ENCODE results near the gene PDIA6.

The PDIA6 gene

DNA sequence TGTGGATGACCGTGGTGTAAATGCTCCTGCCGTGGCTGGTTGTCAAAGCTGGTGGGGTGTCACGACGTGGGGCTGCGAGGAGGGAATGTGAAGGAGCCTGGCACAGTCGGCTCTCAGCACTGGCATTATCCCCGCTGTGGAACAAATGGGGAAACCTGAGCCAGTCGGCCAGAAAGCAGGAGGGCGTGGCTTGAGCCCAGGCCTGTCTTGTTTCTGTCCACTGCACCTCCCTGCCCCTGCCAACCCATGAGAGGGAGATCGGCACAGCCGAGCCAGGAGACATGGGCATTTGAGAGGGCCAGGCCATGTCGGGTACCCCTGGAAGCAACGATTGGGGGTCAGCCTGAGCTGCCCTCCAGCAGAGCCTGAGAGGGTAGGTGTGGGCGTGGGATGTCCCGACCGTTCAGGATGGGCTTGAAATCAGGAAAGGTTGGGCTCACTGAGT, 44.5 kb downstream of the PDIA6 start:
- Histone ChIP-seq H3K27me3 (ENCODE audit: control insufficient read depth in 3 of 3, insufficient read depth in 3 of 3, low read depth in 1 of 3, low read length in 3 of 3) (peaks cover 0 to 7% (median 0%) of the 10 kb centered on the region in 3 experiments), H3K14ac (ENCODE audit: low read length) (no peak overlapping the region), H3K23ac (ENCODE audit: low read depth, low read length, poor library complexity) (no peak overlapping the region), H3K4me3 (ENCODE audit: low read length in 2 of 2) (no peak overlapping the region), H2BK15ac (ENCODE audit: low read length) (no peak overlapping the region), H3K36me3 (replicated peaks in 1 of 2; ENCODE audit: control insufficient read depth in 2 of 2, insufficient read depth in 2 of 2, low read length in 2 of 2) (no peaks in the 10 kb centered on the region), H3K9me3 (replicated peaks in 1 of 2; ENCODE audit: control insufficient read depth in 2 of 2, insufficient read depth in 1 of 2, low read depth in 1 of 2, low read length in 2 of 2) (no peaks in the 10 kb centered on the region), H3K9ac (ENCODE audit: low read depth, low read length, poor library complexity) (peak overlapping the region; percentile 30), H2AFZ (ENCODE audit: low read length) (no peak overlapping the region), H3K27ac (replicated peaks; ENCODE audit: low read length) (no peak overlapping the region), H3K18ac (ENCODE audit: low read length) (peak overlapping the region; percentile 57), H3K4ac (ENCODE audit: low read length) (no peak overlapping the region), H2BK12ac (ENCODE audit: low read length) (no peak overlapping the region), H2BK5ac (ENCODE audit: low read length) (peak overlapping the region; percentile 83), H3K79me1 (ENCODE audit: low read depth, low read length) (no peaks in the 10 kb centered on the region), H4K91ac (ENCODE audit: low read depth, low read length, poor library complexity) (no peak overlapping the region), H3K4me2 (ENCODE audit: insufficient read depth, low read length, poor library complexity, severe bottlenecking) (no peak overlapping the region), H3K4me1 (ENCODE audit: control insufficient read depth in 2 of 2, insufficient read depth in 1 of 2, low read depth in 1 of 2, low read length in 2 of 2) (peaks cover 6 to 10% of the 10 kb centered on the region in 2 donors), H2BK120ac (ENCODE audit: low read depth, low read length) (no peak overlapping the region), H2AK5ac (ENCODE audit: low read depth, low read length) (no peak overlapping the region), H4K8ac (ENCODE audit: low read depth, low read length) (no peak overlapping the region)
- no peak for DNase-seq (ENCODE audit: low spot score)
- no CpG with 5 or more reads among the region's 16 CpGs for WGBS, 2 donors (ENCODE audit: extremely low coverage in 2 of 2, insufficient read length in 2 of 2, insufficient replicate concordance in 1 of 2)

DNA sequence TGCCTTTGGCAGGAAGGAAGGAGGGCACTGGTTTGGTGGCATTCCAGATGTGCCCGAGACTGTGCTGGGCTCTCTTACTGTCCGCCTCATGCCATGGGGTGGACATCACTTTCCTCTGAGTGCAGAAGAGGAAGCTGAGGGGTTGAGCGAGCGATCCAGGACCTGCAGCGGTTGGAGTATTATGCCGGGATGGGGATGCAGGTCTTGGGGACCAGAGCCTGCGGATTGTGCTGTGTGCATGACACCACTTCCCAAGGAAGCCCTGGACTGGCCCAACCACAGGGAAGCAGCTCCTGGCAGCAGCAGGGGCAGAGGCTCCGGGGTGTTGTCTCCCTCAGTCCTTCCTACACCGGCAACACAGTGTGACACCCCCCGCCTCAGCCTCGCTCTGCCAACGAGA, 46.7 kb downstream of the PDIA6 start:
- WGBS, 2 donors (ENCODE audit: extremely low coverage in 2 of 2, insufficient read length in 2 of 2, insufficient replicate concordance in 1 of 2): no CpG with 5 or more reads among the region's 12 CpGs
- Histone ChIP-seq H3K9ac (ENCODE audit: low read depth, low read length, poor library complexity) (no peak overlapping the region), H2BK5ac (ENCODE audit: low read length) (no peak overlapping the region), H2AK5ac (ENCODE audit: low read depth, low read length) (no peak overlapping the region), H3K36me3 (replicated peaks in 1 of 2; ENCODE audit: control insufficient read depth in 2 of 2, insufficient read depth in 2 of 2, low read length in 2 of 2) (no peaks in the 10 kb centered on the region), H3K4me3 (ENCODE audit: low read length in 2 of 2) (no peak overlapping the region), H3K14ac (ENCODE audit: low read length) (peak overlapping the region; percentile 87), H3K18ac (ENCODE audit: low read length) (peak overlapping the region; percentile 33), H3K4me1 (ENCODE audit: control insufficient read depth in 2 of 2, insufficient read depth in 1 of 2, low read depth in 1 of 2, low read length in 2 of 2) (peaks cover 12 to 15% of the 10 kb centered on the region in 2 donors), H3K23ac (ENCODE audit: low read depth, low read length, poor library complexity) (no peak overlapping the region), H3K4me2 (ENCODE audit: insufficient read depth, low read length, poor library complexity, severe bottlenecking) (no peak overlapping the region), H2AFZ (ENCODE audit: low read length) (no peak overlapping the region), H3K9me3 (replicated peaks in 1 of 2; ENCODE audit: control insufficient read depth in 2 of 2, insufficient read depth in 1 of 2, low read depth in 1 of 2, low read length in 2 of 2) (no peaks in the 10 kb centered on the region), H3K27ac (replicated peaks; ENCODE audit: low read length) (no peak overlapping the region), H3K27me3 (ENCODE audit: control insufficient read depth in 3 of 3, insufficient read depth in 3 of 3, low read depth in 1 of 3, low read length in 3 of 3) (peaks cover 0 to 11% (median 0%) of the 10 kb centered on the region in 3 experiments), H3K79me1 (ENCODE audit: low read depth, low read length) (no peaks in the 10 kb centered on the region), H4K8ac (ENCODE audit: low read depth, low read length) (no peak overlapping the region), H2BK15ac (ENCODE audit: low read length) (no peak overlapping the region), H2BK12ac (ENCODE audit: low read length) (no peak overlapping the region), H2BK120ac (ENCODE audit: low read depth, low read length) (no peak overlapping the region), H3K4ac (ENCODE audit: low read length) (no peak overlapping the region), H4K91ac (ENCODE audit: low read depth, low read length, poor library complexity) (no peak overlapping the region)
- no peak for DNase-seq (ENCODE audit: low spot score)

DNA sequence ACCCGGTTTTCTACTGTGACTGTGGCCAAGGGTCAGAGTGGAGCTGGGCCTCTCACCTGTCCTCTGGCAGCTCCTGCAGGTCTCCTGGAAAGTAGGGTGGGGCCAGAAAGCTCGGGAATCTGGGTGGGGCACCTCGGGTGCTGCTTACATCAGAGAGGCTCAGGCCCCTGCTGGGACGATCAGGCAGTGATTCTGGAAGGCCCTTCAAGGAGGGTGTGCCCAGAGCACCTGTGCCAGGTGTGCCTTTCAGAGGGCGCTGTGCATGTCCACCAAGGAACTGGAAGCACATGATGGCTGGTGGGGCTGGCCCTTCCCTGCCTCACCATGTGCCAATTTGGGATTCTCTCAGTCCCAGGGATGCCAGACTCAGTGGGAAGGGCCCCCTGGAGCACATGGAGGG, 47.1 kb downstream of the PDIA6 start:
- no peak overlapping the region for H3K14ac ChIP-seq (ENCODE audit: low read length)
- no peak overlapping the region for H4K91ac ChIP-seq (ENCODE audit: low read depth, low read length, poor library complexity)
- no peak overlapping the region for H2BK5ac ChIP-seq (ENCODE audit: low read length)
- no peak overlapping the region for H3K27ac ChIP-seq (replicated peaks; ENCODE audit: low read length)
- no peak overlapping the region for H2BK120ac ChIP-seq (ENCODE audit: low read depth, low read length)
- no peak overlapping the region for H2BK15ac ChIP-seq (ENCODE audit: low read length)
- H3K4me3 ChIP-seq (ENCODE audit: low read length in 2 of 2): peak overlapping the region in 1 of 2 donors; percentile 39
- no peaks in the 10 kb centered on the region for H3K79me1 ChIP-seq (ENCODE audit: low read depth, low read length)
- H3K27me3 ChIP-seq (ENCODE audit: control insufficient read depth in 3 of 3, insufficient read depth in 3 of 3, low read depth in 1 of 3, low read length in 3 of 3): peaks cover 0 to 11% (median 0%) of the 10 kb centered on the region in 3 experiments
- peak overlapping the region; percentile 14 for H2AK5ac ChIP-seq (ENCODE audit: low read depth, low read length)
- no peaks in the 10 kb centered on the region for H3K36me3 ChIP-seq (replicated peaks in 1 of 2; ENCODE audit: control insufficient read depth in 2 of 2, insufficient read depth in 2 of 2, low read length in 2 of 2)
- no peak overlapping the region for H3K18ac ChIP-seq (ENCODE audit: low read length)
- no peak overlapping the region for H3K23ac ChIP-seq (ENCODE audit: low read depth, low read length, poor library complexity)
- DNase-seq (ENCODE audit: low spot score): no peak
- WGBS, 2 donors (ENCODE audit: extremely low coverage in 2 of 2, insufficient read length in 2 of 2, insufficient replicate concordance in 1 of 2): no CpG with 5 or more reads among the region's 5 CpGs
- H2BK12ac ChIP-seq (ENCODE audit: low read length): no peak overlapping the region
- H3K4me2 ChIP-seq (ENCODE audit: insufficient read depth, low read length, poor library complexity, severe bottlenecking): no peak overlapping the region
- peaks cover 0 to 2% of the 10 kb centered on the region in 2 donors for H3K9me3 ChIP-seq (replicated peaks in 1 of 2; ENCODE audit: control insufficient read depth in 2 of 2, insufficient read depth in 1 of 2, low read depth in 1 of 2, low read length in 2 of 2)
- H2AFZ ChIP-seq (ENCODE audit: low read length): no peak overlapping the region
- peaks cover 12 to 15% of the 10 kb centered on the region in 2 donors for H3K4me1 ChIP-seq (ENCODE audit: control insufficient read depth in 2 of 2, insufficient read depth in 1 of 2, low read depth in 1 of 2, low read length in 2 of 2)
- no peak overlapping the region for H3K9ac ChIP-seq (ENCODE audit: low read depth, low read length, poor library complexity)
- H3K4ac ChIP-seq (ENCODE audit: low read length): no peak overlapping the region
- H4K8ac ChIP-seq (ENCODE audit: low read depth, low read length): no peak overlapping the region

DNA sequence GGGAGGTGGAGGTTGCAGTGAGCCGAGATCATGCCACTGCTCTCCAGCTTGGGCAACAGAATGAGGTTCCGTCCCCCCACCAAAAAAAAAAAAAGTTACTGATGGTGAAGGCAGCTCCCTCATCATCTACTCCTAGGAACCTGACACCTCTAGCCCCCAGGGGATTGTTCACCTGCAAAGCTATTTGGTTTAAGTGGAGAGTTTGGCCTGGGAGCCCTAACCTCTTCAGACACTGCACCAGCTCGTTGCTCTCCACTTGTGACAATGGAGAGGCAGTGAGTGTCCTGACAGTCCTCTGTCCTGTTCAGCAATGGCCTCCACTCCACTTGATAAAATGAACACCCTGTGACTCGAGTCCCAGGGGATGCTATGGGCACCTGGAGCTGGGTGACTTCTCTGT, 47.7 kb downstream of the PDIA6 start:
- H3K4me3 ChIP-seq (ENCODE audit: low read length in 2 of 2): no peak overlapping the region

More for the DNA sequence above, 47.7 kb downstream of the PDIA6 start:
- Histone ChIP-seq H2BK15ac (ENCODE audit: low read length) (no peak overlapping the region), H4K91ac (ENCODE audit: low read depth, low read length, poor library complexity) (no peak overlapping the region), H2BK12ac (ENCODE audit: low read length) (no peak overlapping the region), H3K9ac (ENCODE audit: low read depth, low read length, poor library complexity) (no peak overlapping the region), H3K9me3 (replicated peaks in 1 of 2; ENCODE audit: control insufficient read depth in 2 of 2, insufficient read depth in 1 of 2, low read depth in 1 of 2, low read length in 2 of 2) (peaks cover 0 to 2% of the 10 kb centered on the region in 2 donors), H2BK120ac (ENCODE audit: low read depth, low read length) (no peak overlapping the region), H3K79me1 (ENCODE audit: low read depth, low read length) (no peaks in the 10 kb centered on the region), H2BK5ac (ENCODE audit: low read length) (no peak overlapping the region), H3K36me3 (replicated peaks in 1 of 2; ENCODE audit: control insufficient read depth in 2 of 2, insufficient read depth in 2 of 2, low read length in 2 of 2) (no peaks in the 10 kb centered on the region), H4K8ac (ENCODE audit: low read depth, low read length) (no peak overlapping the region), H3K14ac (ENCODE audit: low read length) (no peak overlapping the region), H2AFZ (ENCODE audit: low read length) (no peak overlapping the region), H3K27ac (replicated peaks; ENCODE audit: low read length) (no peak overlapping the region), H3K4me2 (ENCODE audit: insufficient read depth, low read length, poor library complexity, severe bottlenecking) (no peak overlapping the region), H3K4ac (ENCODE audit: low read length) (no peak overlapping the region), H3K18ac (ENCODE audit: low read length) (no peak overlapping the region), H3K23ac (ENCODE audit: low read depth, low read length, poor library complexity) (no peak overlapping the region), H3K27me3 (ENCODE audit: control insufficient read depth in 3 of 3, insufficient read depth in 3 of 3, low read depth in 1 of 3, low read length in 3 of 3) (peaks cover 0 to 11% (median 0%) of the 10 kb centered on the region in 3 experiments), H3K4me1 (ENCODE audit: control insufficient read depth in 2 of 2, insufficient read depth in 1 of 2, low read depth in 1 of 2, low read length in 2 of 2) (peaks cover 12 to 15% of the 10 kb centered on the region in 2 donors), H2AK5ac (ENCODE audit: low read depth, low read length) (peak overlapping the region; percentile 14)
- no peak for DNase-seq (ENCODE audit: low spot score)
- no CpG with 5 or more reads among the region's 4 CpGs for WGBS, 2 donors (ENCODE audit: extremely low coverage in 2 of 2, insufficient read length in 2 of 2, insufficient replicate concordance in 1 of 2)
